HK-2 (cell line): ENCODE data around the gene SBK2.

Source experiments
- DNase-seq: peaks from one replicate; pipeline ENCODE4 v3.0.0-alpha.2; 2018; ENCODE audit not compliant: unreplicated experiment

SBK2 gene

GRCh38 chr19:55486043-55486970 is 50.6 kb downstream of the SBK2 start:
- DNase-seq: peak; percentile 59

GRCh38 chr19:55485439-55486011 is 51.4 kb downstream of the SBK2 start:
- no peak for DNase-seq

GRCh38 chr19:55484593-55485438 is 52.1 kb downstream of the SBK2 start, which contains the start of gene NAT14:
Gene NAT14 (plus strand): TSS chr19:55485188. CDS start chr19:55485709, 521 bp downstream.
- DNase-seq: peak; percentile 84

- no peak for DNase-seq
Observed at GRCh38 chr19:55483706-55484592, 53.0 kb downstream of the SBK2 start.

- DNase-seq: no peak
Observed at GRCh38 chr19:55482967-55483705, 53.8 kb downstream of the SBK2 start.

GRCh38 chr19:55482156-55482961 is 54.6 kb downstream of the SBK2 start:
- no peak for DNase-seq

- DNase-seq: no peak
Observed at GRCh38 chr19:55481794-55482155, 55.2 kb downstream of the SBK2 start.

GRCh38 chr19:55481148-55481793 is 55.7 kb downstream of the SBK2 start:
- DNase-seq: no peak

- no peak for DNase-seq
Observed at GRCh38 chr19:55479451-55480230, 57.3 kb downstream of the SBK2 start.

- DNase-seq: no peak
Observed at GRCh38 chr19:55479045-55479444, 57.9 kb downstream of the SBK2 start.
